Measurements from ENCODE around the gene TWF1.
"Not testable (repeated sequence)": the region's sequence is repeated elsewhere in the genome, so short reads cannot be mapped to it uniquely, and the experiment has no call there.

The TWF1 gene

GRCh38 chr12:43805149-43805859 is 813 bp downstream of the TWF1 start:
- DNase-seq, result no peak

- DNase-seq, result no peak
Measured at GRCh38 chr12:43797561-43798217, 8.4 kb downstream of the TWF1 start.

- no peak for DNase-seq
Measured at GRCh38 chr12:43795716-43796280, 10.3 kb downstream of the TWF1 start.

- no peak for DNase-seq
Measured at GRCh38 chr12:43789941-43790340, 16.2 kb downstream of the TWF1 start.

- no peak for DNase-seq
Measured at GRCh38 chr12:43786899-43787693, 19.0 kb downstream of the TWF1 start.

GRCh38 chr12:43776498-43776897 is 29.6 kb downstream of the TWF1 start:
- DNase-seq, result no peak

- DNase-seq, result no peak
Measured at GRCh38 chr12:43766291-43766690, 39.8 kb downstream of the TWF1 start.

GRCh38 chr12:43764528-43764927 is 41.6 kb downstream of the TWF1 start:
- no peak for DNase-seq

- no peak for DNase-seq
Measured at GRCh38 chr12:43763769-43764168, 42.3 kb downstream of the TWF1 start.

- DNase-seq, result no peak
Measured at GRCh38 chr12:43762596-43762995, 43.5 kb downstream of the TWF1 start.

GRCh38 chr12:43761500-43761899 is 44.6 kb downstream of the TWF1 start:
- DNase-seq, result no peak

GRCh38 chr12:43760396-43760795 is 45.7 kb downstream of the TWF1 start:
- DNase-seq, result no peak

GRCh38 chr12:43758728-43759563 is 47.2 kb downstream of the TWF1 start, which contains the start of the genes IRAK4 and PUS7L:
Gene IRAK4, plus strand, starts transcription at chr12:43758951. Its CDS starts 9,161 bp downstream, at chr12:43768112.
Gene PUS7L, minus strand, starts transcription at chr12:43758790. Its CDS starts 3,545 bp downstream, at chr12:43755245.
- peak; percentile 97 for DNase-seq

GRCh38 chr12:43758247-43758727 is 47.8 kb downstream of the TWF1 start:
- DNase-seq, result no peak

- no peak for DNase-seq
Measured at GRCh38 chr12:43754015-43754414, 52.1 kb downstream of the TWF1 start.

- not testable (repeated sequence) for DNase-seq
Measured at GRCh38 chr12:43751360-43751759, 54.8 kb downstream of the TWF1 start.

GRCh38 chr12:43750814-43751213 is 55.3 kb downstream of the TWF1 start:
- DNase-seq, result no peak

- DNase-seq, result no peak
Measured at GRCh38 chr12:43749016-43749415, 57.1 kb downstream of the TWF1 start.

- DNase-seq, result no peak
Measured at GRCh38 chr12:43744826-43745225, 61.3 kb downstream of the TWF1 start.

All from CD4-positive, alpha-beta T cell treated with Interleukin-15 for 1 hour (primary cell).